ENCODE results near the gene EFCAB9.

GRCh38 chr5:172243302-172243701 lies 49.3 kb downstream of the EFCAB9 start:
- TF ChIP-seq CTCF (IDR thresholded peaks at IDR 0.05): no peak
- no peak for TF ChIP-seq POLR2A (IDR thresholded peaks at IDR 0.05)
